GM12872 (cell line): Measurements from ENCODE around the gene ATP8A1.

Source experiments
- TF ChIP-seq, protein P1 (sequence below): IDR thresholded peaks from 3 replicates; pipeline ENCODE4 v1.5.1; 2011; ENCODE audit warnings: low read depth, mild to moderate bottlenecking, low read length, moderate library complexity; ENCODE audit not compliant: insufficient read depth

ATP8A1 gene

GRCh38 chr4:42391355-42391664 lies 265.6 kb downstream of the ATP8A1 start:
- TF ChIP-seq, protein P1, sequence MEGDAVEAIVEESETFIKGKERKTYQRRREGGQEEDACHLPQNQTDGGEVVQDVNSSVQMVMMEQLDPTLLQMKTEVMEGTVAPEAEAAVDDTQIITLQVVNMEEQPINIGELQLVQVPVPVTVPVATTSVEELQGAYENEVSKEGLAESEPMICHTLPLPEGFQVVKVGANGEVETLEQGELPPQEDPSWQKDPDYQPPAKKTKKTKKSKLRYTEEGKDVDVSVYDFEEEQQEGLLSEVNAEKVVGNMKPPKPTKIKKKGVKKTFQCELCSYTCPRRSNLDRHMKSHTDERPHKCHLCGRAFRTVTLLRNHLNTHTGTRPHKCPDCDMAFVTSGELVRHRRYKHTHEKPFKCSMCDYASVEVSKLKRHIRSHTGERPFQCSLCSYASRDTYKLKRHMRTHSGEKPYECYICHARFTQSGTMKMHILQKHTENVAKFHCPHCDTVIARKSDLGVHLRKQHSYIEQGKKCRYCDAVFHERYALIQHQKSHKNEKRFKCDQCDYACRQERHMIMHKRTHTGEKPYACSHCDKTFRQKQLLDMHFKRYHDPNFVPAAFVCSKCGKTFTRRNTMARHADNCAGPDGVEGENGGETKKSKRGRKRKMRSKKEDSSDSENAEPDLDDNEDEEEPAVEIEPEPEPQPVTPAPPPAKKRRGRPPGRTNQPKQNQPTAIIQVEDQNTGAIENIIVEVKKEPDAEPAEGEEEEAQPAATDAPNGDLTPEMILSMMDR = no peak

- TF ChIP-seq, protein P1 = no peak
Observed at GRCh38 chr4:42390622-42391354, 266.1 kb downstream of the ATP8A1 start.

- TF ChIP-seq, protein P1 = no peak
Observed at GRCh38 chr4:42385516-42385915, 271.4 kb downstream of the ATP8A1 start.

DNA sequence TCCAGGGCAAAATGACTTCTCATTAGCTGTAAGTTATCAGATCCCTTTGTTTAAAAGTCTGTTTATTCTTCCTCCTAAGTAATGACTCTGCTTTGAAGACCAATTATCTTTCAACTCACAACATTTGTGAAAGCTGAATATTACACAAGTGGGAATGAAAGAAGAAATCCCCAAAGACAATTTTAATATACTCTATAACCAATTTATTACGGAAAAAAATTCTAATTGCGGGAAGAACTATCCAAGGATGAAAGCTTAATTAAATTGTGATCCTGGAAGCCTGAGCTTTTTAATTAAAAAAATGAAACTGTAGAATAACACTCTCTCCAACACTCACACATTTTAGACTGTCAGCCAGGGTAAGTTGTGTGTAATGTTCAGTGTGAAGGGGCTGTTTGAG lies 275.2 kb downstream of the ATP8A1 start:
- TF ChIP-seq, protein P1 = no peak

DNA sequence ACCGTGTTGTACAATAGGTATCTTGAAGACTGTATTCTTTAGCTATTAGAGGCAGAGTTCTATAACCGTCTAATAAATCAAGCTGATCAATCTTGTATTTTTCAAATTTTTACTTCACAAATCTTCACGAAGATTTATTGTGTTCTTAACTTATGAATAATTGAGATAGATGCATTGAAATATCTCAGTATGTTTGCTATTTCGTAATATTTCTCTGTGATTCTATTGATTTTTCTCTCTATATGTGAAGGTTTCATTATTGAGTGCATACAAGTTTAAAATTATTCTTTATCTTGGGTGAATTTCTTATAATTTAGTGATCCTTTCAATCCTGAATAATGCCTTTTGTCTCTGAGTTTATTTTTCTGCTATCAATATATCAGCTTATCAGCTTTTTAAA lies 279.4 kb downstream of the ATP8A1 start:
- TF ChIP-seq, protein P1 = no peak

DNA sequence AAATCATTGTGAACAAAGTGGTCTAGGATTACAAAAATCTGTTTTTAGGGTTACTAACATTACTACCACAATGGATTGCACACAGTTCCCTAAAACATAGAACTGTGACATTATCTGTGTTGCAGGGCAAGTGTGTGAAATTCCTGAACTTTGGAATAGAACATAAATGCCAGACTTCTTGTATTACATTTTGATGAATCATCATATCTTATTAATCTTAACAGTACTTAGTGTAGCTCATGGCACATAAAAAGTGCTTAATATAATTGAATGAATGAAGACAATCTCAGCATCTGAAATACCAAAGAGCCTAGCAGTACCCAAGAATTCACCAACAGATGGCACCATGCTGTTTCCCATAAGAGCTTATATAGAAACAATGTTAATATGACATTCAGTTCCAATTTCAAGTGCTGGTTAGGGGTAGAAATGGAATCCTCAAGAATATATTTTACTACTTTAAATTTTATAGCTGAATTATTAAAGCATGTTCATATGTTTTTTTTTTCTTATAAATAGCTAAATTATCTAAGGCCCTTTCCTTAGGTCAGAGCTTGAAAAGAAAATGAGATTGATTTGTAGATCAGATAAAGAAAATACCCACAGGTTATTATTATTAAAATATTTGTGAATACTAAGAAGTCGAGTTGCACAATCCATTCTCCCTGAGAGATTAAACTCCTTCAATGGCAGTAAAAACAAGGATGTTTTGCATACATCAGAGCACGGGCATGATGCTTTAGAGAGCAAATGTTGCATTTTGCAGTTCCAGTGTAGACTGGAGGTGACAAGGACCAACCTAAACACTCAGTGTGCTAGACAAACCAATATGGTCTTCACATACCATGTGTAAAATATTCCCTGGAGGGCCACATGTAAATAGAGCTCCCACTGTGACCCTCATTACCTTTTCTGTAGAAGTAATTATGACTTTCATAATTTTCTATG lies 285.3 kb downstream of the ATP8A1 start:
- TF ChIP-seq, protein P1 = peak; percentile 52

- TF ChIP-seq, protein P1 = no peak
Observed at GRCh38 chr4:42369489-42369888, 287.4 kb downstream of the ATP8A1 start.
